HEK293T (cell line): ENCODE results near the gene SERPINA3.

Source experiments
- BHLHE40 ChIP-seq: fragments of 450-650 bp; IDR thresholded peaks from 2 replicates; pipeline ENCODE4 v1.6.1; 2016; ENCODE audit warnings: mild to moderate bottlenecking, moderate library complexity, borderline replicate concordance
- SP1 ChIP-seq: fragments of 450-650 bp; IDR thresholded peaks from 2 replicates; pipeline ENCODE4 v1.6.1; 2017
- TARDBP ChIP-seq: fragments of 450-650 bp; IDR thresholded peaks from 2 replicates; pipeline ENCODE4 v1.6.1; 2016

DNA sequence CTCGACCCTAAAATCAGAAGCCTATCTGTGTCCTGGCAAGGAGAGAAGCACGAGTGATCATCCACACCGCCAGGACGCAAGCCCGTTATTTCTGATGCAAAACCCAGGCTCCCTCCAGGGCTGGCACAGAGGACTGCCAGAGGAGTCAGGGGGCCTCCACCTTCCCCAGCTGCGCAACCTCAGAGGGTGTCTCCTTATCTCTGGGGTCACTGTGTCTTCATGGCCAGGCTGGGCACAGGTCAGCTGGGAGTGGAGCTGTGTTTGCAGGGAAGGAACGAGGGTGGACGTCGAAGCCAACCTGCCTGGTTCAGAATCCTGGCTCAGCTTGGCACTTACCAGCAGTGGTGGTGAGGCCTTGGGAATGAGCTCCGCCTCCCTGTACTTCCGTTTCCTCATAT is 12.0 kb upstream of the SERPINA3 start:
- TF ChIP-seq TARDBP (no peak), BHLHE40 (no peak), SP1 (no peak)
